Dermis microvascular lymphatic vessel endothelial cell (primary cell): Measurements from ENCODE around the gene ATXN7L3. TPM values are rescaled to one million over a fixed set of nuclear protein-coding genes. Genes with fewer than 3 reads are reported as not detected.
"Not testable (repeated sequence)": the region's sequence is repeated elsewhere in the genome, so short reads cannot be mapped to it uniquely, and the experiment has no call there.

Source experiments
- DNase-seq, 2 donors: peaks; one replicate each; pipeline versions ENCODE4 v3.0.0 to v3.0.0-alpha.2; 2010; ENCODE audit warnings: low read depth in 2 of 2
- total RNA-seq: library from RNA; depleted of rRNA; stranded (reverse); fragments of >200 nt; gene quantifications from 2 replicates; pipeline ENCODE4 v1.2.1, GENCODE V29; 2014

Gene ATXN7L3
- 28.9 and 39.7 TPM in 2 replicates for total RNA-seq

DNA sequence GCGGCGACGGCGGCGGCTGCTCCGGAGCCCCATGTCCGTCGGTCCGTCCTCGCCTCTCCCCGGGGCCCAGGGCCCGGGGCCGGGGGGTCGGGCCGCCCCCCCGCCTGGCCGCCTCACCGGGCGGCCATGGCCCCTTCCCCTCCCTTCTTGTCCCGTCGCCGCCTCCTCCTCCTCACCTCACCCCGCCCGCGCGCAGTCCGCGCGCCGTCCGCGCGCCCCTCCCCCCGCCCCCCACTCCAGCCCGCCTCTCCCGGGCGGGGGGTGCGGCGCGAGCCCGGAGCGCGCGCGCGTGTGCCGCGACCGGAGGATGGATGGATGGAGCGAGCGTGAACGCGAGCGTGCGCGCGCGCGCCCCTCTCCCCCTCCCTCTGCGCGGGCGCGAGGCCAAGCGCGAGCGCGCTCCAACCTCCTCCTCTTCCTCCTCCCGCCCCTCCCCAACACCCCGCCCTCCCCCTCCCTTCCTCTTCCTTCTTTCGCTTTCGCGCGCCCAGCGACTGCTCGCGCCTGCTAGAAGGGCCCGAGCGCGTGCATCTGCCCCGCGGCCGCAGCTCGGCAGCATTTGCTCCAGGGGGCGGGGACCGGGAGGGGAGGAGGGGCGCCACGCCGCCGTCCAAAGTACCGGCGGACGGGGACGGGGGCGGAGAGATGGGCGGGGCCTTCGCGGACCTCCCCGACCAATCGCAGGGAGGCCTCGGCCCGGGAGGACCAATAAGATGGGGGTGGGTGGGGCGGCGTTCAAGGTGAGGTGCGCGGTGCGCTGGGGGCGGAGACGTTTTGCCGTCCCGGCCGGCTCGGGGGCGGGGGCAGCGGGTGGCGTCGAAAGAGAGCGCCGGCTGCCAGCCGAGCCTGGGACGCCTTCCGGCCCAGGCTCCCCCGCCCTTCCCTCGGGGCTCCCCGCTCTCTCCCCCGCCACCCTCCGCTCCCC lies at the start of gene ATXN7L3:
TSS of gene ATXN7L3 (minus strand) at position 332 of the 925 bp plus-strand sequence. CDS start 1,814 bp downstream, outside the sequence.
- peak; percentile 92 to 99 for DNase-seq

GRCh38 chr17:44247876-44248736 lies 48.4 kb upstream of the ATXN7L3 start:
- no peak for DNase-seq

DNA sequence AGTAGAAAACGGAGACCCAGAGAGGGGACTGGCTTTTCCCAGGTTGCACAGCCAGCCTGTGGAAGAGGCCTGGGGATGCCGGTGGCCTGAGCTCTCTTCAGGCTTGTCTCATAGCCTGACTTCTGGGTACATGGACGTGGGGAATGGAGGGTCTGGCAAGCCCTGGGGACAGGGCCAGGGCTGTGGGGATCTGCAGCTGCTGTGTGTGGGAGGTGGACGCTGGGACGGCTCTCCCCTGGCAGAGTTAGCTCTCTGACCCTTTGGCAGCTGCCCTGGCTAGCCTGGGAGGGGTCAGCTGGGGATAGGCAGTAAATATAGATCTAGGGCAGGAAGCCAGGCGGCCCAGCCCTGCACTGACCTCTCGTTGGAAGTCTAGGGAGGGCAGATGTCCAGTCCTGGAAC lies 47.8 kb upstream of the ATXN7L3 start:
- no peak for DNase-seq

DNA sequence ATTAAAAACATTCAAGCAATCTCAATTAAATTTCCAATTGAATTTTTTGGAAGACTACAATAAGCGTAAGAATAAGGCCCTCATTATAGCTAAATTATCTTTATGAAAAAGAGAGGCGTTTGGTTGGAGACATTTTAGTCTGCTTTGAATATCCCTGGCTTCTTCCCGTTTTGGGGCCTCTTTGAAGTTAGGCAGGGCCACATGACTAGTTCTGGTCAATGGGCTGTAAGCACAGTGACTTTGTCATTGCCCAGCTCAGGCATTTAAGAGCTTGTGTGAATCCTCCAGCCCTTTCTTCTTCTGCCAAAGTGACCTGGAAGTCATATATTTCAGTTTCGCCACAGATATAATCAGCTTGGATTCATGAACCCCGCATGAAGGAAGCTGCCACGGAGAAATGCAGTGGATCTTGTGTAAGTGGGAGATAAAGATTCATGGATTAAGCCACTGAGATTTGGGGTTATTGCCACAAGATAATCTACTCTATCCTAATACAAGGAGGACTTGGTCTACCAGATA lies 41.5 kb upstream of the ATXN7L3 start:
- DNase-seq = no peak

DNA sequence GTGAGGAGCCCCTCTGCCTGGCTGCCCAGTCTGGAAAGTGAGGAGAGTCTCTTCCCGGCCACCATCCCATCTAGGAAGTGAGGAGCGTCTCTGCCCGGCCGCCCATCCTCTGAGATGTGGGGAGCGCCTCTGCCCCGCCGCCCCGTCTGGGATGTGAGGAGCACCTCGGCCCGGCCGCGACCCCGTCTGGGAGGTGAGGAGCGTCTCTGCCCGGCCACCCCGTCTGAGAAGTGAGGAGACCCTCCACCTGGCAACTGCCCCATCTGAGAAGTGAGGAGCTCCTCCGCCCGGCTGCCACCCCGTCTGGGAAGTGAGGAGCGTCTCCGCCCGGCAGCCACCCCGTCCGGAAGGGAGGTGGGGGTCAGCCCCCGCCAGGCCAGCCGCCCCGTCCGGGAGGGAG lies 38.2 kb upstream of the ATXN7L3 start:
- not testable (repeated sequence) for DNase-seq

- DNase-seq = peak in 1 of 2 donors; percentile 59
These were observed 36.8 kb upstream of the ATXN7L3 start for GRCh38 chr17:44236444-44236991.

GRCh38 chr17:44235583-44235936 lies 35.9 kb upstream of the ATXN7L3 start:
- DNase-seq = peak in 1 of 2 donors; percentile 40

DNA sequence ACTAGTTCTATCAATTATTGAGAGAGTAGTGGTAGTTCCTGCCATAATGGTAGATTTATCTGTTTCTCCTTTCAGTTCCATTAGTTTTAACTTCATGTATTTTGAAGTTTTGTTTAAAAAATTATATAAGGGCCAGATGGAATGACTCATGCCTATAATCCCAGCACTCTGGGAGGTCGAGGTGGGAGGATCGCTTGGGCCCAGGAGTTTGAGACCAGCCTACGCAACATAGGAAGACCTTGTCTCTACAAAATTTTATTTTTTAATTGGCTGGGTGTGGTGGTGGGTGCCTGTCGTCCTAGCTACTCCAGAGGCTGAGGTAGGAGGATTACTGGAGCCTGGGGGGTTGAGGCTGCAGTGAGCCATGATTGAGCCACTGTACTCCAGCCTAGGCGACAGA lies 33.9 kb upstream of the ATXN7L3 start:
- DNase-seq = no peak

- DNase-seq = no peak
These were observed 32.4 kb upstream of the ATXN7L3 start for GRCh38 chr17:44232061-44232460.

DNA sequence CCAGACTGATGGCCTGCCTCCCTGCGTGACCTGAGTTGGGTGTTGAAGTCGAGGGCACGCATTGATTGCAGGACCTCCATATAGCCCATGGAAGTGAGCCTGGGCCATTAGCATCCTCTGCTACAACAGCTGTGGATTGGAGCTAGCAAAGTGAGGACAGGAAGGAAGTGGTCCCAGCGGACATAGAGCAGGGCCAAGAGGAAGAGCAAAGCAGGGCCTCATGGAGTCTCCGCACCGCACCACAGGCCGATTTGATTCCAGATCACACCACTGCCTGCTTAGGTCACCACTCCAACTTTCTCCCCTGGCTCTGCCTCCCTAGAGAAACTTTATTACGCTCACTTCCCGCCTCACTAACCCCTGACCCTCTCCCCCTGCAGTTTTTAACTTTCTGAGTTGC lies 30.5 kb upstream of the ATXN7L3 start:
- DNase-seq = no peak

DNA sequence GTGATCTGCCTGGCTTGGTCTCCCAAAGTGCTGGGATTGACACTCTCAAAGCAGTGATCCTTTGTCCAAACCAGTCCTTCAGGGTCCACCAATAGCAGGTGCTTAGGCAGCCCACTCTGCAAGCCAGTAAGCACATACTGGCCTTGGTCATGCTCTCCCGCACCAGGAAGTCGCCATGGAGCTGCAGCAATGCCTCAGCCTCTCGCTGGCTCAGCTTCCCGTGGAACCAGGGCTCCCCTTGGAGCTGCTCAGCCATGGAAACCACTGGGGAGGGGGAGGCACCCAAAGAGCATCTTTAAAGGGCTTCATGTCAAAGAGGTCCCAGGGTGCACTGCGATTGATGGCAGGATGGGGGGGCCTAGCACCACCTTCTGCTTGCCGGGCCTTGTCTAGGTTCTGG lies 29.4 kb upstream of the ATXN7L3 start:
- DNase-seq = no peak

DNA sequence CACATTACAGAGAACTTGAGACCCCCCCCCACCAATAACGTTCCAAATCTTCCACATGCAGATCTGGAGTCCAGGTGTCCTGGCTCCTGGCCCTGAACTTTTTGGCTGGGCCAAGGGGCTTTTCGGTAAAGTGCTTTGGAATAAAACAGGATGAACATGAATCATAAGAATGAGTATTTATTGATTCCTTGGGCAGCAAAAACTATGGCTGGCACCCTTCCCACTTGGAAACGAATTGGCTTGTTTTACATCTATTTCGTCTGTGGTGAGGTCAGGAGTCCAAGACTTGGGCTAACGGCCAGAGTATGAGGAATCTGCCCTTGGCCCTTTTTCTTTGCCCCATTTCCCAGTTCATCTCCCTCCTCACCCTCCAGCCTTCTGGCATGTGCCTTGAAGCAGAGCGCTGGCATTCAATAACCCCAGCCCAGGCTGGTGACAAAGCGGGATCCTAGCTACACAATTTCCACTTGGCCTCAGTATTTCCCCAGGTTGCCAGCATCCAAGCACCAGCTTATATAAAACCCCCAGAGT lies 23.9 kb upstream of the ATXN7L3 start:
- DNase-seq = peak in 1 of 2 donors; percentile 88

DNA sequence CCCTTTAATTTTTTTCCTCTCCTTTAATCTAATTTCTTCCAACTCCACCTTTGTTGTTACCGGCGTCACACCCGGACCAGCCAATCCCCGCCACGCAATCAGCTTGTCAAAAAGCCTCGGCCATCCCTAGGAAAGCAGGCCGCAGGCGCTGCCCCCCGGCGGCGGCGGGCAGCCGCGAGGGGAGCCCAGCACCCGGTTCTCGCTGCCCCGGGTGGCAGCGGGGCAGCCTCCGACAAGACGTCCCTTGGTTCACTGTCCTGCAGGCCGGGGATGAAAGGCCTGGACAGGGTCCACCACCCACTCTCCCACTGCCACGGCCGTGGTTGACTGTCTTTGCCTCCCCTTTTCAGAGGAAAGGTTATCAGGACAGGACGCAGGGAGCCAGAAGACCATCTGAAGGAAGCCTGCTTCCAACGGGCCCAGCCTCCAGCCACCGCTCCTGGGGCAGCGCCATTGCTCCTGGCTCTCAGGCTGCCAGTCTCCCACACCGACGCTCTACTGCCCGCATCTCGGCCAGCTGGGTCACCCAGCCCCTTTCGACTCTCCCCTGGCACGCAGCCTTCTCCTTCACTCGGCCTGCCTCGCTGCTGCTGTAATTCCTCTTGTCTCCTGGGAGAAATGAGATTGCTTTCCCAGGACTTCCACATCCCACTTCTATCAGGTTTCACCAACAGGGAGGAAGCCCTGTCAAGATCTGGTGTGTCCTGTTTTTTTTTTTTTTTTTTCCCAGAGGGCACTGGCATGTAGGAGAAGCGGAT lies 22.6 kb upstream of the ATXN7L3 start:
- peak in 1 of 2 donors; percentile 75 for DNase-seq

DNA sequence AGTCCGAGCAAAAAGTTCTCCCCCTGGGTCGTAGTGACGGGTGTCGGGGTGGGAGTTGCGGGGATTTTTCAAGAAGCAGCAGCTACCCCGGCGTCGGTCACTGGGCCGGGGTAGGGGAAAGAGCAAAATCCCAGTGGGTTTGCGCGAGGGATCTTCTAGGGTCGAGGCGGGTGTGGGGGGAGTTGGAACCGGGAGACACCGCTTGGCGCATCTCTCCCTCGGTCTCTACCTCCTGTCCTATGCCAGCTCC lies 22.1 kb upstream of the ATXN7L3 start:
- no peak for DNase-seq

GRCh38 chr17:44221084-44221861 lies 21.6 kb upstream of the ATXN7L3 start:
- DNase-seq = peak in 1 of 2 donors; percentile 89

- peak in 1 of 2 donors; percentile 45 for DNase-seq
These were observed 20.8 kb upstream of the ATXN7L3 start for GRCh38 chr17:44220213-44221083.

- peak in 1 of 2 donors; percentile 62 for DNase-seq
These were observed 20.0 kb upstream of the ATXN7L3 start, which contains the start of gene UBTF for GRCh38 chr17:44219616-44220212. Gene UBTF, minus strand, starts transcription at chr17:44219675. Its CDS starts 1,446 bp downstream, at chr17:44218229.

DNA sequence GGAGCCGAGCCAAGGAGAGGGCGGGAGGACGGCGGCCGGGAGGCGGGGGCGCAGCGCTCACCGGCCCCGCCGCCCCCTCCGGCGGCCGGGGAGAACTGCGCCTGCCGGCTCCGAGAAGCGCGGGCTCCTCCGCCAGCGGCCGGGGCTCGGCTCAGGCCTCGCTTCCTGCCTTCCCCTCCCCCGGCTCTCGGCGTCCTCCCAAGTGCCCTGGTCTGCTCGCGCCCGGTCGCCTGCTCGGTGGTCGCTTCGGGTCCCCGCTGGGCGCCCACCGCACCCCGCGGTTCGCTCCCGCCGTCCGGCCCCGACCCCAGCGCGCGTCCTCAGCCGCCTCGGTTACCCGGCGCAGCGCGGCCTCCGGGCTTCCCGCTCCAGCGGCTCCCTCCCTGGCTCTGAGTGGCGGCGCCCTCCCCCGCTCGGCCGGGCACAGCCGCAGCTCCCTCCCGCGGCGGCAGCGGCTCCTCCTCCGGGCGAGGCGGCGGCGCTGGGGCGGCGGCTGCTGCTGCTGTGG lies 19.5 kb upstream of the ATXN7L3 start:
- peak in 1 of 2 donors; percentile 74 for DNase-seq
